SHP77 (cell line): ENCODE results near the gene BRINP3.

Source experiments
- DNase-seq, 2 experiments: peaks; one replicate each; lab custom pipeline; 2025; lab: John Stamatoyannopoulos, UW

Gene BRINP3

GRCh38 chr1:190322274-190322673 lies 155.4 kb downstream of the BRINP3 start:
- DNase-seq, result no peak

GRCh38 chr1:190320952-190321351 lies 156.7 kb downstream of the BRINP3 start:
- peak in 1 of 2 experiments; percentile 38 for DNase-seq

- no peak for DNase-seq
Measured at GRCh38 chr1:190312763-190313162, 164.9 kb downstream of the BRINP3 start.

GRCh38 chr1:190303501-190303900 lies 174.2 kb downstream of the BRINP3 start:
- no peak for DNase-seq

- DNase-seq, result no peak
Measured at GRCh38 chr1:190296453-190296852, 181.2 kb downstream of the BRINP3 start.

- DNase-seq, result no peak
Measured at GRCh38 chr1:190289897-190290296, 187.8 kb downstream of the BRINP3 start.

- DNase-seq, result no peak
Measured at GRCh38 chr1:190286111-190286510, 191.6 kb downstream of the BRINP3 start.

GRCh38 chr1:190277107-190277506 lies 200.6 kb downstream of the BRINP3 start:
- no peak for DNase-seq

- no peak for DNase-seq
Measured at GRCh38 chr1:190274721-190275120, 202.9 kb downstream of the BRINP3 start.

- no peak for DNase-seq
Measured at GRCh38 chr1:190273161-190273560, 204.5 kb downstream of the BRINP3 start.

GRCh38 chr1:190262538-190262937 lies 215.1 kb downstream of the BRINP3 start:
- no peak for DNase-seq

- no peak for DNase-seq
Measured at GRCh38 chr1:190259424-190259823, 218.2 kb downstream of the BRINP3 start.

GRCh38 chr1:190258003-190258402 lies 219.7 kb downstream of the BRINP3 start:
- no peak for DNase-seq

- no peak for DNase-seq
Measured at GRCh38 chr1:190252046-190252445, 225.6 kb downstream of the BRINP3 start.

- DNase-seq, result no peak
Measured at GRCh38 chr1:190250368-190250767, 227.3 kb downstream of the BRINP3 start.

- DNase-seq, result no peak
Measured at GRCh38 chr1:190244406-190244805, 233.3 kb downstream of the BRINP3 start.

GRCh38 chr1:190243056-190243455 lies 234.6 kb downstream of the BRINP3 start:
- DNase-seq, result no peak

- DNase-seq, result no peak
Measured at GRCh38 chr1:190226006-190226405, 251.7 kb downstream of the BRINP3 start.

- DNase-seq, result no peak
Measured at GRCh38 chr1:190212450-190212849, 265.2 kb downstream of the BRINP3 start.

GRCh38 chr1:190207733-190208132 lies 269.9 kb downstream of the BRINP3 start:
- DNase-seq, result no peak

- no peak for DNase-seq
Measured at GRCh38 chr1:190205713-190206112, 272.0 kb downstream of the BRINP3 start.

GRCh38 chr1:190196020-190196419 lies 281.6 kb downstream of the BRINP3 start:
- no peak for DNase-seq

- no peak for DNase-seq
Measured at GRCh38 chr1:190193508-190194115, 284.1 kb downstream of the BRINP3 start.

GRCh38 chr1:190192627-190193026 lies 285.0 kb downstream of the BRINP3 start:
- no peak for DNase-seq
